GM21360 (cell line): ENCODE measurements around the gene ZNF511.

ENCODE experiments used
- ATAC-seq: cut with Tn5 transposase; IDR thresholded peaks from one replicate; pipeline ENCODE4 v1.9.1; 2021; ENCODE audit warnings: mild to moderate bottlenecking, moderate library complexity; ENCODE audit not compliant: unreplicated experiment

The ZNF511 gene

GRCh38 chr10:133351408-133352318 is 42.9 kb downstream of the ZNF511 start:
- no peak for ATAC-seq

GRCh38 chr10:133353202-133353959 is 44.7 kb downstream of the ZNF511 start:
- no peak for ATAC-seq

GRCh38 chr10:133353988-133354605 is 45.4 kb downstream of the ZNF511 start:
- ATAC-seq: no peak

GRCh38 chr10:133354672-133355240 is 46.0 kb downstream of the ZNF511 start:
- ATAC-seq: no peak

- ATAC-seq: no peak
Measured at GRCh38 chr10:133355266-133355665, 46.6 kb downstream of the ZNF511 start.

- ATAC-seq: no peak
Measured at GRCh38 chr10:133355991-133356390, 47.3 kb downstream of the ZNF511 start.

GRCh38 chr10:133356549-133357284 is 48.0 kb downstream of the ZNF511 start:
- ATAC-seq: no peak

GRCh38 chr10:133357285-133358161 is 48.8 kb downstream of the ZNF511 start, which contains the start of gene FUOM:
TSS of gene FUOM (minus strand) at chr10:133358019. CDS start at chr10:133358007, 12 bp downstream.
- peak; percentile 64 for ATAC-seq

GRCh38 chr10:133358162-133358924 is 49.6 kb downstream of the ZNF511 start:
- ATAC-seq: no peak

- no peak for ATAC-seq
Measured at GRCh38 chr10:133358925-133359310, 50.2 kb downstream of the ZNF511 start.

- no peak for ATAC-seq
Measured at GRCh38 chr10:133359554-133359971, 50.8 kb downstream of the ZNF511 start.

GRCh38 chr10:133359972-133360610 is 51.4 kb downstream of the ZNF511 start:
- no peak for ATAC-seq

GRCh38 chr10:133361227-133361626 is 52.5 kb downstream of the ZNF511 start:
- no peak for ATAC-seq

GRCh38 chr10:133361773-133362441 is 53.2 kb downstream of the ZNF511 start:
- no peak for ATAC-seq
